KMS-11 (cell line): ENCODE results near the gene KANK3.

Experiments
- H2AFZ ChIP-seq: fragments of 200-600 bp; sonication (generic); 2 replicates; pipeline ENCODE4 v1.6.1; 2016; ENCODE audit warnings: antibody characterized with exemption, mixed run types, low read depth
- H3K27ac ChIP-seq: fragments of 200-600 bp; sonication (generic); 2 replicates; pipeline ENCODE4 v1.6.1; 2016; ENCODE audit warnings: mild to moderate bottlenecking, mixed run types
- H3K27me3 ChIP-seq: fragments of 200-600 bp; sonication (generic); 2 replicates; pipeline ENCODE4 v1.6.1; 2017; ENCODE audit warnings: mild to moderate bottlenecking, low read depth, mixed run types, moderate library complexity; ENCODE audit not compliant: insufficient read depth
- H3K36me3 ChIP-seq: fragments of 200-600 bp; sonication (generic); 2 replicates; pipeline ENCODE4 v1.6.1; 2017; ENCODE audit warnings: mild to moderate bottlenecking, mixed run types; ENCODE audit not compliant: insufficient read depth
- H3K4me1 ChIP-seq: fragments of 200-600 bp; sonication (generic); 2 replicates; pipeline ENCODE4 v1.6.1; 2016; ENCODE audit warnings: mild to moderate bottlenecking, low read depth, mixed run types; ENCODE audit not compliant: poor library complexity, severe bottlenecking
- H3K4me2 ChIP-seq: fragments of 200-600 bp; sonication (generic); 2 replicates; pipeline ENCODE4 v1.7.0; 2016; ENCODE audit warnings: mild to moderate bottlenecking, mixed run types
- H3K4me3 ChIP-seq: fragments of 200-600 bp; sonication (generic); IDR thresholded peaks from 2 replicates; pipeline ENCODE4 v1.6.1; 2017; ENCODE audit warnings: low read depth, low read length, mixed read lengths; ENCODE audit not compliant: insufficient read depth
- H3K79me2 ChIP-seq: fragments of 200-600 bp; sonication (generic); 2 replicates; pipeline ENCODE4 v1.6.1; 2016; ENCODE audit warnings: low read depth, mixed run types; ENCODE audit not compliant: insufficient read depth
- H3K9ac ChIP-seq: fragments of 200-600 bp; sonication (generic); 2 replicates; pipeline ENCODE4 v1.6.1; 2016; ENCODE audit warnings: mild to moderate bottlenecking, mixed run types
- H4K20me1 ChIP-seq: fragments of 200-600 bp; sonication (generic); 2 replicates; pipeline ENCODE4 v1.6.1; 2016; ENCODE audit warnings: mild to moderate bottlenecking, mixed run types; ENCODE audit not compliant: insufficient read depth
- TF ChIP-seq, protein P1 (sequence below): fragments of 200-600 bp; sonication (generic); conservative IDR thresholded peaks from 2 replicates; pipeline ENCODE4 v1.6.1; 2017; ENCODE audit warnings: low read depth, mild to moderate bottlenecking, antibody characterized with exemption, low read length, moderate library complexity, mixed read lengths

The KANK3 gene

GRCh38 chr19:8371011-8371804, 28.1 kb upstream of the KANK3 start:
- Histone ChIP-seq H4K20me1 (no peaks in the 10 kb centered on the region), H3K4me1 (no peaks in the 10 kb centered on the region), H3K9ac (no peak overlapping the region), H3K27ac (no peak overlapping the region), H3K4me3 (no peak overlapping the region), H2AFZ (no peak overlapping the region), H3K36me3 (no peaks in the 10 kb centered on the region), H3K27me3 (no peaks in the 10 kb centered on the region), H3K4me2 (no peak overlapping the region), H3K79me2 (no peaks in the 10 kb centered on the region)
- TF ChIP-seq, protein P1, sequence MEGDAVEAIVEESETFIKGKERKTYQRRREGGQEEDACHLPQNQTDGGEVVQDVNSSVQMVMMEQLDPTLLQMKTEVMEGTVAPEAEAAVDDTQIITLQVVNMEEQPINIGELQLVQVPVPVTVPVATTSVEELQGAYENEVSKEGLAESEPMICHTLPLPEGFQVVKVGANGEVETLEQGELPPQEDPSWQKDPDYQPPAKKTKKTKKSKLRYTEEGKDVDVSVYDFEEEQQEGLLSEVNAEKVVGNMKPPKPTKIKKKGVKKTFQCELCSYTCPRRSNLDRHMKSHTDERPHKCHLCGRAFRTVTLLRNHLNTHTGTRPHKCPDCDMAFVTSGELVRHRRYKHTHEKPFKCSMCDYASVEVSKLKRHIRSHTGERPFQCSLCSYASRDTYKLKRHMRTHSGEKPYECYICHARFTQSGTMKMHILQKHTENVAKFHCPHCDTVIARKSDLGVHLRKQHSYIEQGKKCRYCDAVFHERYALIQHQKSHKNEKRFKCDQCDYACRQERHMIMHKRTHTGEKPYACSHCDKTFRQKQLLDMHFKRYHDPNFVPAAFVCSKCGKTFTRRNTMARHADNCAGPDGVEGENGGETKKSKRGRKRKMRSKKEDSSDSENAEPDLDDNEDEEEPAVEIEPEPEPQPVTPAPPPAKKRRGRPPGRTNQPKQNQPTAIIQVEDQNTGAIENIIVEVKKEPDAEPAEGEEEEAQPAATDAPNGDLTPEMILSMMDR = no peak

- Histone ChIP-seq H3K4me3 (no peak overlapping the region), H3K4me2 (no peak overlapping the region), H3K4me1 (no peaks in the 10 kb centered on the region), H2AFZ (no peak overlapping the region), H3K79me2 (no peaks in the 10 kb centered on the region), H3K27ac (no peak overlapping the region), H3K27me3 (no peaks in the 10 kb centered on the region), H3K36me3 (no peaks in the 10 kb centered on the region), H3K9ac (no peak overlapping the region), H4K20me1 (no peaks in the 10 kb centered on the region)
- TF ChIP-seq, protein P1 = no peak
Observed at GRCh38 chr19:8370176-8371010, 27.3 kb upstream of the KANK3 start.

DNA sequence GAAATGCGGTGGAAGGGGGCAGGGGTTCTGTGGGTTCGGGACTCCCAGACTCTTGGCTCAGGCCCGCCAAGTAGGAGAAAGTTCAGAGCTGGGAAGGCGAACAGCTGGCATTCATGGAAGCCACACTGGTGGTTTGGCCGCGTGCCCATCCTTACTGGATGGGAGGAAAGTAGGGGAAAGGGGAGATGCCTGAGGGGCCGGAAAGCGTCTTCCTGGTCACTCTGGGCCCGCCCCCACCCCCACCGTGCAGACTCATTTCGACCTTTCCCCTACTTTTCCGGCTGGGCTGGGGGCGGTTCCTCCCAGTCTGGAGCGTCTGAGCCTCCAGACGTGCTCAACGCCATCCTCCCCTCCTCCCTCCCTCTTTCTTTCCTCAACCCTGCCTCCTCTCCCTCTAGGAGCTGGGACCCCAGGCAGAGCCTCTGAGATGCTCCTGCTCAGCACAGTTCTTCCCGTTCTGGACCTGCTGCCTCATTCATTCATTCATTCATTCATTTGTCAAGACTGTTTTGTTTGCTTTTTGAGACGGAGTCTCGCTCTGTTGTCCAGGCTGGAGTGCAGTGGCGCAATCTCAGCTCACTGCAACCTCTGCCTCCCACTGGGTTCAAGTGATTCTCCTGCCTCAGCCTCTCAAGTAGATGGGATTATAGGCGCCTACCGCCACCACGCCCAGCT, 24.4 kb upstream of the KANK3 start:
- Histone ChIP-seq H3K27ac (no peak overlapping the region), H3K27me3 (no peaks in the 10 kb centered on the region), H3K9ac (no peak overlapping the region)

DNA sequence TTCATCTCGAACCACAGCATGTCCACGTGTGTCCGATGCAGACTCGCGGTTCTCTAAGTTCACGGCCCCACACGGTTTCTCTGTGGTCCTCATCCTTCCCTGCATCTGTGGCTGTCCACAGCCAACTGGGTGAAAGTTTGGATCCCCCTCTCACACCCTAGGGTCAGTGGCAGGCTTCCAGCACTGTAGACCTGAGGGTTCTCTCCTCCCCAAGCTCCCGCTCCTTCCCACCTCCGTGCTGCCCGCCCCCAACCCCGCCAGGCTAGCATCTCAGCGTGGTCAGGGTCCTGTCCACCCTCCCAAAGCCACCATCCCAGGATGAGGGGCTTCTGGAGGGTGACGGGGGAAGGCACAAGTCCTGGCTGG, 23.9 kb upstream of the KANK3 start:
- Histone ChIP-seq H3K4me3 (no peak overlapping the region), H3K4me2 (no peak overlapping the region), H3K4me1 (peaks cover 3% of the 10 kb centered on the region), H3K36me3 (no peaks in the 10 kb centered on the region), H2AFZ (no peak overlapping the region), H3K79me2 (no peaks in the 10 kb centered on the region), H3K27ac (no peak overlapping the region), H3K27me3 (no peaks in the 10 kb centered on the region), H3K9ac (no peak overlapping the region), H4K20me1 (no peaks in the 10 kb centered on the region)
- TF ChIP-seq, protein P1 = no peak

More for the DNA sequence above, 24.4 kb upstream of the KANK3 start:
- Histone ChIP-seq H3K4me2 (no peak overlapping the region), H3K79me2 (no peaks in the 10 kb centered on the region), H3K4me1 (no peaks in the 10 kb centered on the region), H3K36me3 (no peaks in the 10 kb centered on the region), H2AFZ (no peak overlapping the region), H4K20me1 (no peaks in the 10 kb centered on the region), H3K4me3 (no peak overlapping the region)
- TF ChIP-seq, protein P1 = no peak
